GM19452 (cell line): ENCODE data around the gene SMIM22.

Experiments used
- ATAC-seq: cut with Tn5 transposase; IDR thresholded peaks from one replicate; pipeline ENCODE4 v1.9.1; 2021; ENCODE audit not compliant: unreplicated experiment

SMIM22 gene

DNA sequence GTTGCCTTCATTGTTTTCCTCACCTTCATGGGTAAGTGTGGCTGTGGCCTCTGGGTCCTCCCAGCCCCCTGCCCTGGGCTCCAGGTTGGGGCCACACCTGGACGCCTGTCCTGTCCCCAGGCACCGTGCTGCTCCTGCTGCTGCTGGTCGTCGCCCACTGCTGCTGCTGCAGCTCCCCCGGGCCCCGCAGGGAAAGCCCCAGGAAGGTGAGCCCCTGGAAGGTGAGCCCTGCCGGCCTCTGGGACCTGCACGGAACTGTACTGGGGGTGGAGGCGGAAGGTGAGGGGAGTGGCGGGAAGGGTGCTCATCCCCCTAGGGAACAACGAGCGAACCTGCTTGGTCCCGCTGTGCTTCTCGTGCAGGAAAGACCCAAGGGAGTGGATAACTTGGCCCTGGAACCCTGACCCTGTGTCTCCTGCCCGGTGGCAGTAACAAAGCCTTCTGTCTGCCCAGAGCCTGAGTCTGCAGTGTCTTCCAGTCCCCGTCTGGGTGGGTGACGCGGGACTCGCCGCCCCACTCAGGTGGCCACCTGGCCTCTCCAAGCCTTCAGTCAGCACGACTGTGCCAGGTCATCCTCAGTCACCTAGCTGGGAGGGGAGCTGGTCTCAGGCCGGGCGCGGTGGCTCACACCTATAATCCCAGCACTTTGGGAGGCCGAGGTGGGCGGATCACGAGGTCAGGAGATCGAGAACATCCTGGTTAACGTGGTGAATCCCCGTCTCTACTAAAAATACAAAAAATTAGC lies 831 bp downstream of the SMIM22 start:
- no peak for ATAC-seq

DNA sequence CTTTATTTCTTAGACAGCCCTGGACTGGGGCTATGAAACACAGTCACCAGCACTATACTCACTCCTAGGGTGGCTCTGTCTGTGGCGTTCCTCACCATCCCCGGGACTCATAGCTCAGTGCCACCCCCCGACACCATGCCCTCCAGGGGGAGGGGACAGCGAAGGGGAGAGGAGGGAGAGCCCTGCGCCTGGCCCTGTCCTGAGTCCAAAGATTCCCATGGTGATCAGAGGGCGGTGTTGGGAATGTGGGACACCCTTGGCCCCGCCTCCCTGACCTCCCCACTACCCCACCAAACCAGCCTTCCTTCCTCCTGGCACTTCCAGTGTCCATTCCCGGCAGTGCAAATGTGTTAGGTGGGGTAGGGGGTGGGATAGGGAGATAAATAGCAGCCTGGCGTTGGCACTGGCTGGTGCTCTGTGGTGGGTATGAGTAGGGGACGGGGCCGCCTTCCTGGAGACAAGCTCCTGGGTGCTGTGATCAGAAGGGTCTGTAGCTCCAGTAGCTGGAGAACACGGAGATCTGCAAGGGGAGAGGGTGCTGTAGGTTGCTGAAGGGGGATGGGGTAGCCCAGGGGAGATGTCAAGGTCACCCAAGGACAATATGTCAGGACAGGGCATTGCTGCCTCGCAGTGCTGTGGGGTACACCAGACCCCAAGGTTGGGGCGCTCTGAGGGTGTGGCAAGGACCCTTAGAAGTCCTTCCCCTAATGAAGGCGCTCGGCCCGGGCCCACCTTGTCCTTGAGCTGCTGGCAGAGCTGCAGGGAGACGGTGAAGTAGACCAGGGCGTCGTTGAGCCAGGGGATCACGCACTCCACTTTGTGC lies 2.0 kb downstream of the SMIM22 start:
- no peak for ATAC-seq

DNA sequence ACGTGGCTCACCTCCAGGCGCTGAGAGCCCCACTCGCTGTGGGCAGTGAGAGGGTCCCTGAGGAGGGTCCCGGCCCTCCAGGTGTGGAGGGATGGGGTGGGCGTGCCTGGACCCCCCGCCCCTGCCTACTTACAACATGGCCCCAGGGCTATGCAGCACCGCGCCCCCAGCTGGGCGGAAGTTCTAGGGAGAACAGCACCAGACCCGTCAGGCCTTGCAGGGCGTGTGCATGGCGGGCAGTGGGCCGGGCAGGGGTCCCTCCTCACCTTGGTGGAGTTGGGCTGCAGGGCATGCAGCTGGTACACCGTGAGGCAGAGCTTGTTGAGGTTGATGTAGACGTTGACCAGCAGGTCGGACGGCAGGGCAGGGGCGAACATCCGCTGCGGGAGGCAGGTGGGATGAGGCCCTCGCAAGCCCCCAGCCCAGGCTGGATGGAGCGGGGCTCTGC lies 2.7 kb downstream of the SMIM22 start:
- no peak for ATAC-seq

DNA sequence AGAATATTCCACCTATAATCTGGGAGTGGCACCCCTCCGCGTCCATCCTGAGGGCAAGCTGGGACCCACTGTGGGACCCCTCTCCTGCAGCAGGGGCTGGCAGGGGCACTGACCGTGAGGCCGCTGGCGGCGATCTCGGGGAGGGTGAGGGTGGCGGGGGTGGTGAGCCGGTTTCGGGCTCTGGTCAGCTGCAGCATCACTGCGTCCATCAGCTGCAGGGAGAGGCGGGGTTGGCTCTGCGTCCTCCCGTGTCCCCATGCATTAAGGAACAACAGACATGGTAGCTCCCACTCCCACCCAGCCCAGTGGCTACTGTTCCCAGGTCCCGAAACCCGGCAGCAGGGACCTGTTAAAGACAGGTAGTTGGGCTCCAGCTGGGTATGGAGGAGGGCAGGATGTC lies 3.3 kb downstream of the SMIM22 start:
- no peak for ATAC-seq

DNA sequence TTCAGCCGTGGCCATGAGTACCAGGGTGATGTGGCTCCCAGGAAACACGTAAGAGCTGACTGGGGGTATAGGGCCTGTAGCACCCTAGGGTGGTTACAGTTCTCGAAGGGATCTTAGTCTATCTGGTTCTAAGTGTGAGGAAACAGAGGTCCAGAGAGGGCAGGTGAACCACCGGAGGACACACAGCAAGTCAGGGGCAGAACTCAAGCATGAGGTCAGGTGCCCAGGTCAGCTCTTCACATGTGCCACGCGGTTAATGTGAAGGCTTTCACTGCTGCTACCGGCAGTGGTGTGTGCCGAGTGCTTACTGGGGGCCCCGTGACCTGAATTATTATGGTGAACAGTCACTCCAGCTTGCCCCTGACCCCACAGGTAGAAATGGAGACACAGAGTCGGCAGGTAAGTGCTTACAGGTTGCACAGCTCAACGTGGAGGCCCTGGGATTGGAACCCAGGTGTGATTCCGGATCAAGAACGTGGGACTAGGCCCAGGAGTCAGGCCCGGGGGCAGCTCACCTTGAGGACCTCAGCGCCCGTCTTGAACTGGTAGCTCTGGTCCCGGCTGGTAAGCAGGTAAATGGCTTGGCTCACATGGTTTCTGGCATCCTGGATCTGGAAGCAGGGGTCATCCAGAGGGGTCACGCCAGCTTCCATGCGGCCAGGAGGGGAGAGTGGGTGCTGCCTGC lies 4.1 kb downstream of the SMIM22 start:
- no peak for ATAC-seq

DNA sequence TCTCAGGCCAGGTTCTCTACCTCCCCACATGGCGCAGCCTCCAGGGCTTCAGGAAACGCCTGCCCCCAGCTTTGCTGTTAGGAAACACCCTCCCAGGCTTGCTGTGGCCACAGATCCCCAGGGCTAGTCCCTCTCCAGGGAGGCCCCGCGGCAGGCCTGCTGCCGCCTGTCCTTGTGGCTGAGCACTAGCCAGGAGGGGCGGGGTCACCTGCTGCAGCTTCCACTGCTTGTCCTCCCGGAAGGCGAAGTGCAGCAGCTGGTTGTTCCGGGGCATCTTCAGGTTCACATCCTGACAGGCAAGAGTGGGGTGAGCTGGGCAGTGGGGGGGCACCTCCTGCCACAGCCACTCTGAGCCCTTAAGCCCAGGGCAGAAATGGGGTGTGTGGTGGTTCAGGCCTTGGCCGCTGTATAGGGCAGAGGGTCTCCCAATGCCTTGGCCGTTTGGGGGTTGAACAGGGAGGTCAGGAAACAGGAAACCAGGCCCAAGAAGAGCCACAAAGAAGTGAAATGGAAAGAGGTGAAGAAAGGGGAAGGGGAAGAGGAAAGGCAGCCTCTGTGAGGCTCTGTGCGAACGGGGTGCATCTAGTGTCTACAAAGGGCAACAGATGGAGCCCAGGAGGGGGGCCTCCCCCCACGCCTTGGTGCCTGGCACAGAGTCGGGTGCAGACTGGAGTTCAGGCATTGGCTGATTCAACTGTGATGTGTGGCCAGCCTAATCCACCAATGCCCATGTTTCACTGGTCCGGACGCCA lies 5.3 kb downstream of the SMIM22 start:
- ATAC-seq = no peak

DNA sequence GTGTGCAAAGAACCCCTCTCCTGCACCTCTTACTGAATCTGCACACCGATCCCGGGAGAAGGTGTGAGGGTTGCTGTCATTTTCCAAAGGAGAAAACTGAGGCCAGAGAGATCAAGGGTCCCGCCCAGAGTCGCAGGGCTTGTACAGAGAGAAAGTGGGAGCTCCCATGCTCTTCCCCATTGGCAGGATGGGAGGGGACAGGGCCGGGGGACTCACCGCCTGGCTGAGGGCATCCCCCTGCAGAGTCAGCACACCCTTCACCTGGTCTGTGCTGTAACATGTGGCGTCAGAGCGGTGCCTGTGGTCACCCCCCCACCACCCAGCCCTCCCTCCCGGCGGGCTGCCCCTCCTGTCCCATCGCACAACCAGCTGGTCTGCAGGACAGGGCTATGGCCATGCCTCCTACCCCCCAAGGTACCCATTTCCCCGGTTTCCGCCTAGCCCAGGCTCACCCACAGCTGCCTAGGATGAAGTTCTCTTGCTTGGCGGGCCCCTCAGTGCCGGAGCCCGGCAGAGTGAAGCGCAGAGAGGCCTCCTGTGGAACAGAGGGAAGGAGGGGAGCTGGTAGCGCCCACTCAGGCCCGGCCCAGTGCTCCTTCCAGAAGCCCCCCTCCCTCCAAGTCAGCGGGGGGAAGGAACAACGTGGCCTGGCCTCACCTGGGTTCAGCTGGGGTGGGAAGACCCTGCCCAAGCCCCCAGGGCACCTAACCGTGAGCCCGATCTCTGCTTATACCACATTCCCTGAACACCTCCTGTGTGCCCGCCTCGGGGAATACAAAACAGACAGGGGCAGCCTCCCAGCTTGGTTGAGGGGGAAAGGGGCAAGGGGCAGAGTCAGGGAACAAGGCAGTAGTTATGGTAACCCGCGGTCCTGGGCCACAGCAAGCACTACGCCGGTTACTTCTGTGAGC lies 6.1 kb downstream of the SMIM22 start:
- no peak for ATAC-seq

DNA sequence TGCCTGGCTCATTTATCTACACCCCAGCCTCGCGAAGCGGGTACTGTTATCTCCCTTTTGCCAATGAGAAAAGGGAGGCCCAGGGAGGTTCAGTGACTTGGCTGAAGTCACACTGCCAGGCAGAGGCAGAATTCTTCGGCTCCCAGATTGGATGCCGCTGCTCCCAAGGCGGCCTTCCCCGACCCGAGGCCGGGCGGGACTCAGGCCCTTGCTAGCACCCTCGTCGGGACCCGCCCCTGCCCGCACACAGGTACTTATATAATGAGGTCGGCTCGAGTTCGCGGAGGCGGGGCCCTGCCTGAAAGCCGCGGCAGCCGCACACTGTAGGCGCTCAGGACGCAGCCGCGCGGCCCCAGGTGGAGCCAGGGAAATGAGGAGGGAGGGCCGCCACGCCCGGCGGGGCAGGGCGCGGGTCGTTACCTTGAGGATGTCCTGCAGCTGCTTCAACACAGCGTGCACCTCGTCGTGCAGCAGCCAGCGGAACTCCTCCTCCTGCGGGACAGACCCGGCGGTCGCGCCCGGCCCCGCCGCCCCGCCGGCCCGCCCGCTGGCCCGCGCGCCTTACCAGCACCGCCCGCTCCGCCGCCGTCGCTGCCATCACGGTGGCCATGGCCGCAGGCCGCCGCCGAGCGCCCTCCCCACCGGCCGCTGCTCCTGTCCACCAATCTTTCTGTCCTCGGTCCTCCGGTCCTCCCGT lies 6.9 kb downstream of the SMIM22 start, which contains the start of gene ROGDI:
ROGDI (minus strand) TSS at position 672 of the 697 bp plus-strand sequence; CDS start at position 610, 62 bp downstream.
- ATAC-seq = peak; percentile 60

DNA sequence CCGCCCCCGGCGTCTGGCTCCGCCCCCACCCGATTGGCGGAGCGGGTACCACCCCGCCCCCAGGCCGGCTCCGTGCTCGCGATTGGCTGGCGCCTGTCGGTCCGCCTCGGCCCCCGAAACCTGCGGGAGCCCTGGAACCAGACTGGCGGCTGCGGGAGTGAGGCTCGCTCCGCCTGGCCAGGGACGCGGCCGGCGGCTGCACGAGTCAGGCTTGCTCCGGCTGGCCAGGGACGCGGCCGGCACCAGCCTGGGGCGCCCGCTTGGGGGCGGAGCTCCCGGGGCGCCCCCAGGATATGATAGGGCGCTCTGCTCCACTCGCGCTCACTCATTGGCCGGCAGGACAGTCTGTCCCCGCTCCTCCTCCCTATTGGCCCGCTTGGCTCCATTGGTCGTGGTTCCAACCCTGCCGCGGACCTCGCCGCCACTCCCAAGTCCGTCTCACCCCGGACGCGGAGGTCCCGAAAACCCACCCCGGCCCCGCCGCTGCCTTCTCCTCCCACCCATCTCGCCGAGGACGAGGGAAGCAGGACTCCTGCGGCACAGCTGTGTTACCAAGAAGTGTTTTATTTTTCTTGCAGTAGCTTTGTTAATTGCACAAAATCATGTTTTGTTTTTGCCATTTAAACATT lies 7.6 kb downstream of the SMIM22 start:
- peak; percentile 91 for ATAC-seq

DNA sequence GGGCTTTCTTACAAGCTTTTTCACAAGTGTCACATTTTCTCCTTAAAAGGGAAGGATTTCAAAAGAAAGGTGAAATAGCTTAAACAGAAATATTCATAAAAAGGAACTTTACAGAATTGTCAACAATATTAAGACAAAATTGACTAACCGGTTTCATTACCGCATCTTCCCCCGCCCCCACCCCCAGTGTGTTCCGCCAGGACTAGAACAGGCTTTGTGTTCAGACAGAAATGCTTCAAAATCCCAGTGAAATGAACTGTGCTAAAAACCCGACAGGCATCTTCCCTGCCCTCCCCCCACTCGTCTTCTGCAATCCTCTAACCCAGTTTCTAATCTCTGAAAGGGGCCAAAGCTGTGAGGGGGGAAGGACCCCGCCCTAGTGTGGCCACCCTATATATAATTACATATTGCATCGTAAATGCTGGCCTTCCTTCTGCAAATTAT lies 8.3 kb downstream of the SMIM22 start:
- no peak for ATAC-seq

DNA sequence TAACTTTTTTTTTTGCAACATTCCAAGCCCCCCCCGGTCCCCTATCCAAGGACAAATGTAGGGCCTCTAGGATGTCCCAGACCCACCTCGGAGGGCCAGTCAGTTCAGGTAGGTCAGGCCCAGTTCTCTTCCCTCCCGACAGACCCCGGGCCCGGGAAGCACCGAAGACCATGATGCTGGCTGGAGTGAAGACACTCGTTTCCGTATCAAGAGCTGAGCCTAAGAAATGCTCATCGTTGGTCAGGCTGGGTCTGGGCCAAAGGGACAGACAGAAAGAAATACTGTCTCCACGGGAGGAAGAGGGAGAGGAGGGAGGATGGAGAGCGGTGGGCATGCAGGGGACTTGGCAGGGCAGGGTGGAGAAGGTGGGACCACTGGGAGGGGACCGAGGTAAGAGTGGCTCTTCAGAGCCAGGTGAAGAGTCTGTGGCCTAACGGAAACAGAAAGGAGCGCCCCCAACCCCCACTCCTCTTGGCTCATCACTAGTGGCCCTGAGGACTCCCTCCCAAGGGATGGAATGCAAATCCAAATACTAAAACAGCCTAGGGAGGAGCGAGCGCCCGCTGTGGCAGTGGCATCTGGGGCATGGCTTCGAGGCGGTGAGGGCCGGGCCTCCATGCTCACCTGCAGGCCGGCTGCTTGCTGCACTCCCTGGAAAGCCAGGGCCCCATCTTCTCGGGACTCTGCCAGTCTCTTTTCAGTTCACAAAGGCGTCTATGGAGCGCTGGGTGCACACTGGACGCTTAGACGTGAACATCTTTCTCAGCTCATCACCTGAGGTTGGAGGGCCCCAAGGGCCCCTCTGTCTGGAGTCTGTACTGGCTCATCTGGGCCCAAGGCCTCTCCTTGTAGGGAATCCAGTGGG lies 9.0 kb downstream of the SMIM22 start:
- no peak for ATAC-seq

DNA sequence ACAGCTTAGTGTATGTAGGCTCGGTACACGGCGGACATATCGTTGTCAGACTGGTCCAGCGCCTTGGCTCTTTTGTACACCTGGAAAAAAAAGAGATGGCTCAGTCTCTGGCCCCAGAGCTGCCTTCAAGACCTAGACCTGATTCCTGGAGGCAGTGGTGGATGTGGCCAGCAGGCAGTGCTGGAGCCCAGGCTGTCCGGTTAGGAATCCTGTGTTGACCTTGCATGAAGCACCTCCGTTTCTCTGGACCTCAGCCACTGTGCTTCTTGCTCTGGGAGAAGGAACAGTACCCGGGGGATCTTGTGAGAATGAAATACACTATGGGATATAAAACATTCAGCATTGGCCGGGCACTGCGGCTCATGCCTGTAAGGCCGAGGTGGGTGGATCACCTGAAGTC lies 10.1 kb downstream of the SMIM22 start:
- no peak for ATAC-seq

DNA sequence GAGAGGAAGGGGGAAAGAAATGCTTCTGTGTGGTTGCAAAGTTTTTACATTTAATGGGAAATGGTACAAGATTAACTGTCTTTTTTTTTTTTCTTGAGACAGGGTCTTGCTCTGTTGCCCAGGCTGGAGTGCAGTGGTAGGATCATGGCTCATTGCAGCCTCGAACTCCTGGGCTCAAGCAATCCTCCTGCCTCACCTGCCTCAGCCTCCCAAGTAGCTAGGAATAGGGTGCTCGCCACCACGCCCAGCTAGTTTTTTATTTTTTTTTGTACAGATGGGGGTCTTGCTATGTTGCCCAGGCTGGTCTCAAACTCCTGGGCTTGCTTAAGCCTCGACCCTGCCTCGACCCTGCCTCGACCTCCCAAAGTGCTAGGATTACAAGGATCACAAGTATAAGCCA lies 11.1 kb downstream of the SMIM22 start:
- ATAC-seq = no peak

DNA sequence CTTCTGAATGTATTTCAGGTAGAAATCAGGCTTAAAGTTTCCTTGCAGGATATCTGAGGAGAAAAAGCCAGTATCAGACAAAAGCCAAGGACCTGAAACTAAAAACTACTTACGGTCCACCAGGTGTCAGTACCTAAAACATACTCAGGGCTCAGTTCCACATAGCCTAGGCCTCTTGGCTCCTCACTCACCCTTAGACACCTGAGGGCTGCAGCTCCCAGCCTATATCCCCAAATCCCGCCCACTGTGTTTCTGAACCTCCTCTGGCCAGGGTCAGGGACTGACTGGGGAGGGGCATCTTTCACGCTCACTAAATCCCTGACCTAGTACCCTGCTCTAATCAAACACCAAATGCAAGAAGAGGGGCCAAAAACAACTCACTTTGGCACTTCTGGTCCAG lies 16.1 kb downstream of the SMIM22 start:
- no peak for ATAC-seq

DNA sequence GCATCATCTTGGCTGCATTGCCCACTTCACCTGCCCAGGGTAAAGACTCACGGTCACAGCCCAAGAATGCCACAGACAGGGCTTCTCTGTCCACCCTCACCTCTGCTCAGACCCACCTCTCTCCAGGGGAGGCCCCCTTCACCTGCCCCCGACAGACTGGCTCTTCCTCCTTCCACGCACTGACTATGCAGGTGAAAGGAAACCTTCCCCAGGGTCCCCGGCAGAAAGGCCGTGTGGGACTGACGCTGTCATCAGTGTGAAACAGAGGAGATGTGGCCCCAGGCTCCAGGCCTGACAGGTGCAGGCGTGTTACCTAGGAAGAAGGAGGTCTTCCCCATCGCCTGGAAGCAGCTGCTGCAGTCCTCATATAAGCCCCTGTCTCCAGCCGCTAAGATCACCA lies 16.6 kb downstream of the SMIM22 start:
- ATAC-seq = no peak

DNA sequence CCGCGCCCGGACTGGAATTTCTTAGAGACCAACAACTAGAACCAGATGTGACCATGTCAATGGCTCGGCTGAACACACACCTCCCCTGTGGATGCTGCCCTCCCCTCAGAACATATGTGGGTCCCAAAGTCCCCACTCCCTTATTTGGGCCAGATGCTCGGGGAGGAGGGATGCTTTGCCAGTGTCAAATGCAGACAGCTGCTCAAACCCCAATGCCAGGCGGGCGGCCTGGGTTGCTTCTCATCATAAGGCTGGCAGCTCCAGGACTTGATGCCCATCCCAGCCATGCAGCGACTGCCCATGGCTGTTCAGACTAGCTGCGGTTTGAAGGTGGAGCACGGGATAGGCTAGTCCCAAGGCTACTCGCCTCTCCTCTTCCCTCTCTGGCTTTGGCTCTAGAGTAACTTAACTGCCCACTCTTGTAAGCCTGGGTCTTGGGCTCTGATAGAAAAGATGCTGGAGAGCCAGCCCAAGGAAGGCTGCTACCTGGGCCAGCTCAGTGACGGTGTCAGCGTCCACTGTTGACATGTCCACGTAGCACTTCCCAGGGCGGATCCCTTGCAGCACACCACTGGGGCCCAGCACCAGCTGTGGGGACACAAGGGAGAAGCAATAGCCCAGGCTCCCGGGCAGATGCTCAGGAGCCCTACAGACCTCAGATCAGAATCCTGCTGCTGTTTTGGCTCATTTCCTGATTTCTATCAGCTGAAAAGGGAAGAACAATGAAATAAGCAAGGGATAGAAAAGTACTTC lies 18.3 kb downstream of the SMIM22 start:
- ATAC-seq = no peak

DNA sequence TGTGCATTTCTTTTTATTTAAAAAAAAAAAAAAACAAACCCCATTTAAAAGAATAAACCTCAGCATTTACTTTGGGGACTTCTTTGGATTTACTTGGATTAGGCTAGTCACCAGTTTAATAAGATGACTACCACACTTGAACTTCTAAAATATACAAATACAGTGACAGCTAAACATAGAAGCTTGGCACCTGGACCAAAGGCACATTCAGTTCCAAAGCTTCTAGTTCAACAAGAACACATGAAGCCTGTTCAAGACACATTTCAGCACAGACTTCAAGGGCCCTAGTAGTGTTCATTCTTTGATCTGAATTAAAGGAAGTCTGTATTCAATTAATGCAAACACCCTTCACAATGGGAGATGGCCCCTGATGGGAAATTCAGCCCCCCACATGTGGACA lies 18.9 kb downstream of the SMIM22 start:
- no peak for ATAC-seq
